CD4-positive, alpha-beta T cell treated with Interleukin-21 for 1 hour (primary cell): Measurements from ENCODE around the gene ABCB11.
"Not testable (repeated sequence)": the region's sequence is repeated elsewhere in the genome, so short reads cannot be mapped to it uniquely, and the experiment has no call there.

Experiments used
- DNase-seq: peaks from one replicate; pipeline ENCODE4 v3.0.0-alpha.2; 2020

The ABCB11 gene

DNA sequence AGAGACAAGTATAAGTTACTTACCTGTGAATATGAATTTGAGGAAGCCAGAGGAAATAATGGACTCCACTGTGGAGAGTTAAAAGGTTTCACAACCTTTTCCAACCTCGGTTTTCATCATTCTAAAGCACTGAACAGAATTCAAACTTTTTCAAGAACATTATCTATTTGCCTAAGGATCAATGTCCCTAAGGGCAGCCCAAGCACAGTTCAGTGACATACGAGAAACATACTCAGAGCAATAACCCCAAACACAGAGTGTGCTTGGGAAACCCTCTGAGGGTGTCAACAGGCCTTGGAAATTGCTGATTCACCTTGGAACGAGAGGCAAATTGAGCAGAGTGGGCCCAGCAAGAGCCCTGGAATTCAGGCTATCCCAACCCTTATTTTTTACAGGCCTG, at the start of gene ABCB11:
Gene ABCB11, minus strand, starts transcription at position 123 of the 400 bp plus-strand sequence. CDS start 13,199 bp downstream, outside the sequence.
- DNase-seq, result no peak

DNA sequence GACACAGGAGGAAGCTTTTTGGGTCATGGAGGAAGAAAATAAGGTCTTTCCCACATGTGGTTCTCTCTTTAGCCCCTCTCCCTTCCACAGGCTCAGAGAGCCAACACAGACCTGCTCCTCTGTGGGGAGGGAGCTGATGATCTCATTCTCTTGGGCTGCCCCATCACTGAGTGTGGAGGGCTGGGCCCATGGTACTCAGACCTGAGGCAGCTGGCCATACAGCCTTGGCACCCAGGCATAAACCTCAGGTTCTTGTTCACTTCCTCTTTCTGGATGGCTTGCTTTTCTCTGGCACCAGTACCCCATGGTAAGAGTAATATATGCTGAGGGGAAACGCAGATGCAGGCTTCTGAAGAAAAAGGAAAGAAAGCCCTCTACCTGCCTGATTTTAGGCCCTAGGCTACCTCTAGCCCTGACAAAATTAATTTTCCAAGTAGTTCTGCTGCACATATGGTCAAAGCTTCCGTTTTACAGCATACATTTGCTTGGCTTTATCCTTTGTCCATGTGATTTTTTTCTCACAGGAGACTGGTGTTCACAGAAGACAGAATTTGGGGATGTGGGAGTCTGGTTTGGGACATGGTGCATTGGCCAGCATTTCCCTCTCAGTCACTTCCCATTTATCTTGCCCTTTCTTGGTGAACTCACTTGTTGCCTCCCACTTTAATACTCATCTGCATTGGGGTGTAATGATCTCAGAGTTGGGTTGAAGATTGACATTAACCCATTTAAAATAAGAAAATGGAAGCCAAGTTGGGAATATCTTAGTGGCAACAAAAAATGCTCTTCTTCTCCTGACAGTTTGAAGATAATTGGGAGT, 49.3 kb upstream of the ABCB11 start:
- DNase-seq, result no peak

DNA sequence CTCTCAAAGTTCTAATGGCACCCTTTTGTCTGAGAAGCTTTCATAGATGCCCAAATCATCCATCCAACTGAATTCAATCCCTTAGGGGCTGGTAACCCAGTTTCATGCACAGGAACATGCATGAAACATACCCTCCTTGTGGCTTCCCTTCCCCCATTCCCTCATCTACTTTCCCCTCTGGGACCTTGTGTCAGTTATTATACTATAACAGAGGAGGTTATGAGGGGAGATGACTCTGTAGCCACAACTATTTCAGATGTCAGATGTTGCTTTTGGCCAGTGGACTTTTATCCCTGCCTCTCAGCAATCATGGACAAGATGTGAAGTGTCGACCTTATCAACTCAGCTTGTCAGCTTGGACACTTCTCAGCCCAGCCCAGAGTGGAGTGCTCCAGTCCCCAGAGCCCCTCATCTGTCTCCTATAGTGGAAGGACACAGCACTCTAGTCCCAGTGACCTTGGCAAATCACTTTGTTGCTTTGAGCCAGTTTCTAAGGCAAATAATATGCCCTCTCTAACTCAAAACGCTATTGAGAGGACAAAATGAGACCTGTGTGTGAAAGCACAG, 46.6 kb upstream of the ABCB11 start:
- no peak for DNase-seq

DNA sequence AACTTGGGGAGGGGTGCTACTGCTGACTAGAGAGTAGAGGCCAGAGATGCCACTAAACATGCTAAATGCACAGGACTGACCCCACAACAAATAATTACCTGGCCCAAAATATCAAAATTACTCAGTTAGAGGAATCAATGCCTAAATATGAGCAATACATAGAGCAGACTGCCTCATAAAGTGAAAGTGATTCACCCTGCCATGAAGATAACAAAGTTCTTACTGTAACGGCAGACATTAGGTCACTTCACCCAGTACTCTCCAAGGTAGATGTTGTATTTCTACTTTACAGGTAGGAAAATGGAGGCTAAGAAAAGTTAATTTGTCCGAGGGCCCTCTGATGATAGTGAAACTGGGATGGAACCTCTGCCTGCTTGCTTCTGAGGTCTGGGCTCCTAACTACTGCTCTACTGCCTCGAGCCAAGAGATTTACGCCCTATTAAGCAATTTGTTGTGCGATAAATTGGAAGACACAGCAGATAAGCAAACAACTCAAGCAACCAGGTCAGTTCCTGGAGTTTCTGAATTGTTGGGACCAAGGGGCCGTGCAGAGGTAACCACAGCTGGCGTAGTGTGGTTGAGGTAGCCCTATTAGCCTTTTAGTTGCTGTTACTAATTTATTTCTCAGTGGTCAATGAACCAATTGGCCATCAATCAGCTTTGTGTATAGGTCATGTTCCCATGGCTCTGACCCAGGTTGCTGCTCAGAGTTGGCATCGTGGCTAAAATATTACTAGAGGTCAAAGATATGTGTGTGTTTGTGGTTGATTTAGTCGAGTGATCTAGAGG, 43.0 kb upstream of the ABCB11 start:
- no peak for DNase-seq

DNA sequence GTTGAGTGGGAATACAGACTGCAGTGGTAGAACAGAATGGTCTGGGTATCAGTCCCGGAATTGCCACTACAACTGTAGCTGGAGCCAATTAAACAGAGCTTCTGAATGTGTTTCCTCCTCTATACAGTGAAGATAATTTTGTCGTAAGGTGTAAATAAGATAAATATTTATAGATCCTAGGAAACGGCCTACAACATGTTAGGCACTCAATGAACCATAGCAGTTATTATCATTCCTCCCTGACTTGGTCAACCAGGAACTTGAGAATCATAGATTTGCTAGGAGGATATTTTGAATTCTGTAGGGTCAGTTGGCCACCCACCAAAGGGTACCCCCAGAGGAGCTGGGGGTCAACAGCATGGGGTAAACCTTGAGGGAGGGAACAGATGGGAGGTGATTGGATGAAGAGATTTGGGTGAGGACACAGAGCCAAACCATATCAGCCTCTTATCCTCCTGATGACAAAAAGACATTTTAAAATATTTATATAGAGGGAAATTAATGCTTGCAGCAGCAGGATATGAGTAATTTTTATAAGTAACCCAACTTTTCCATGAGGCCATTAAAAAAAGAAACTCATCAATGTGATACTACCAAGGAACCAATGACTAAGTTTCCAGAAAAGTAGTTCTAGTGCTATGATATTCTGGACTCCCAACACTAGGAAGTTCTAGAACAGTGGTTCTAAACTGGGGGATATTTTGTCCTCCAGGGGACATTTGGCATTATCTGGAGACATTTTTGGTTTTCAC, 42.3 kb upstream of the ABCB11 start:
- no peak for DNase-seq

DNA sequence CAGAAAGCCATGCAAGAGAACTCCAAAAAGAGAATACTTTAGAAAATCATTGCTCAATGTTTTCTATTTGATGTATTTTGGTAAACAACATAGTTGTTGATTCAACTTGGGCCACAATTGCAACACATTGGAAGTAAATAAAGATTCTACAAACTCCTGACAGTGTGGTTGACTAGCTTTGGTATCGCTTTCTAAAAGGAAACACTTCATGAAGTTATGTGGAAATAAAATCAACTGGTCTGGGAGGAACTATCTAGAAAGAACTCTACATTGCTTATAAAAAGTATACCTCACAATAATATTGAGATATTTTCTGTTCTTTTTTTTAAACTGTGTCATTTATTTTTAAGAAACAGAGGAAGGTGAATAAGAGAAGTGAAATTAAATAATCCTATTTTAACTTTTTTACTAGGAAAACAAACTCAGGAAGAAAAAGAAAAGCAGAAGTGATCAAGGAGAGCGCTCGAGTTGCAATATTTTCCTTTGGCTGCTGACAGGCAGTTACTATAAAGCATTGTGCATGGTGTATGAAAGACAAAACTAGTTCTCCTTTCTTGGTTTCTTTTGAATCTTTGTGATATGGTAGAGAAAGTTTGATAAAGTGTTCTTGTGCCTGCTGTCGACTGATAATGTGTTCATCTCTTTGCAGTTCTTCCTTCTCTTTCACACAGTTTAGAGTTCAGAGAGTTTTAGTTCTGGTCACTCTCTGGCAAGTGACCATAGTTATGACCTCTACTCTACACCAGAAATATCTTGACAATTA, 41.2 kb upstream of the ABCB11 start:
- no peak for DNase-seq

DNA sequence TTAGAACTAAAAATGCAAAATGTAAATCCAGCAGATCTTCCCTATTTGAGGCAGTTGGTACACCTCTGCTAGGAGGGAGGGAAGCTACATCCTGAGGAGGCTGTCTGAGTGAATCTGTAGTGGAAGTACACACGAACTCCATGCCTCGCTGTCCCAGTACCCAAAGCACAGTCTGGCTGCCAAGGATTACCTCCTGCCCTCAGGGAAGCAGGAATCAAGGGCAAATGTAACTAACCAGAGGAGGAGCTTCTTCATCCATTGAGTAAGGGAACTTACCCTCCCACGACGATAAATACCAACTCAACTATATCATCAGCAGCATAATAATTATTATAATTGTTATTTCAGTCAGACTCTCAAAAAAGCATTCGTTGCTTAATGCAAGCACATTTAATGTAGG, 40.3 kb upstream of the ABCB11 start:
- DNase-seq, result no peak

DNA sequence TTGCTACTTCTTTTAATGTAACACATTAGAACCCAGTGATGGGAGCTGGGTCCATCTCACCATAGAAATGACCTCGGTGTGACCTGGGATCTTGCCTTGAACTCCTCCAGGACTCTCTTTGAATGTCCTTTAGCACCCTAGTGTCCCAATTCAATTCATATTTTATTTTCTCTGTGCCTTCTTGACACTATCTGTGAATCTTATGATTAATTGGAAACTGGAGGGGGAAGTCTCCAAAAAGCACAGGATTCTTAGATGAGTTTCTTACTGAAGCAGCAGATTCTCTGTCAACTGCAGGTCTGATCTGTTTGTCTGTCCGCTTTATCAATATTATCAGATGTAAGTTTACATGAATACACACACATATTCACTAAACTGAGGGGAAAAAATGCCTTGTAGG, 38.7 kb upstream of the ABCB11 start:
- DNase-seq, result no peak

DNA sequence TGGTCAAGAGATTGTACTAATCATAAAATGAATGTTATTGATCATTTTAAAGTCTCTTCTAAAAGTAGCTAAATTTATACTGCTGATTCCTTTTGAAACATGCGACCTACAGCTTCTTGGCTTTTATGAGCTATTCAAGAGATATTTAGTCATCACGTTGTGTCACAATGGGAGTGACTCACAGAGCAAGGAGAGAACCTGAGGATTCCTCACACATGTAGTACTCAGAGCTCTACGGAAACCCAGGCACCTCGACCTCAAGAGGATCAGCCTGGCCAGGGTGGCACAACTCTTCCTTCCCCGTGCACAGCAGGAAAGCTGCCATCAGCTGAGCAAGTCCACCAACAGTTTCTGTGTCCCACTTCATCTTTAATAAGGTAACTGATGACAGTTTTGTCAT, 38.2 kb upstream of the ABCB11 start, which contains the start of gene DHRS9:
Gene DHRS9, plus strand, starts transcription at position 223 of the 400 bp plus-strand sequence. CDS start 12,019 bp downstream, outside the sequence.
- DNase-seq, result no peak

DNA sequence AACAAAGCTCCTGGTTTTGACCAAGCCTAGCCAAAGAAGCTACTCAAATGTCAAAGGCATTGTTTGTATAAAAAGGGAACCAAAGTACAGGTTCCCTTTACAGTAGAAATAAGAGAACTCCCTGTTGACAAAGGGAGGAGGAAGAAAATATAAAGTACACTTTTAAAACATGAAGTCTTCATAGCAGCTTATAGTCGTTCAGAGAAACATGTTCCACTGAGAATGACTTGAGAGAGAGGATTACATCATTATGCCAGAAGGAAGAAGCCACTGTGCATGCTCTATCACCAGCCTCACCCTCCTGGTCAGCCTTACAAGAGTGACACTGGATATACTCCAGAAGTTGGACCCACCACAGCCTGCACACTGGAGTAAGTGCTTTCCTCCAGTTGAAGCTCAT, 35.8 kb upstream of the ABCB11 start:
- DNase-seq, result no peak

DNA sequence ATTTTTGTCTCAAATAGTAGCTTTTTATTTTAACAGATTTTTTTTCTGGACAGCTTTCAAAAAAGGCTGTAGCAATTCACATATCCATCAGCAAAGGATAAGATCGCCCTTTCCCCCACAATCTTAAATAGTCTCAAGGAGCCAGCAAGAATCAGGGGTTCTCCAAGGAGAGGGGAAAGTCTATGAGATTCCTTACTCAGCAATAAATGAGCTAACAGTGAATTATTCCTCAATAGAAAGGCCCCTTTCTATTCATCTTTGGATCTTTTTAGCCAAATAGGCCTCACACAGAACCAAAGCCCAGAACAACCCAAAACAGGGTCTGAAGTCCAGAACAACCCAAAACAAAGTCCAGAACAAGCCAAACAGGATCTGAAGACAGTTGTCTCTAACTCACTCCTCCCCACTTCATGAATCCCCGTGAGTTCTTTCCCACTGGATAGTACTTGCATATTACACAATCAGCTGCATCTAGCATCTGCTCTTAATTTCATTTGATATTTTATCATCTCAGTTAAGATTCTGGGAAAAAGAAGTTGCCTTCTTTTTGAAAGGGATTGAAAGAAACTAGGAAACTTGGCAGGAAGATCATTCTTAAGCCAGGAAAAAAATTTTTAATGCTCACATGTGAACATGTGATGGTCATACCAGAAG, 34.9 kb upstream of the ABCB11 start:
- DNase-seq, result no peak

DNA sequence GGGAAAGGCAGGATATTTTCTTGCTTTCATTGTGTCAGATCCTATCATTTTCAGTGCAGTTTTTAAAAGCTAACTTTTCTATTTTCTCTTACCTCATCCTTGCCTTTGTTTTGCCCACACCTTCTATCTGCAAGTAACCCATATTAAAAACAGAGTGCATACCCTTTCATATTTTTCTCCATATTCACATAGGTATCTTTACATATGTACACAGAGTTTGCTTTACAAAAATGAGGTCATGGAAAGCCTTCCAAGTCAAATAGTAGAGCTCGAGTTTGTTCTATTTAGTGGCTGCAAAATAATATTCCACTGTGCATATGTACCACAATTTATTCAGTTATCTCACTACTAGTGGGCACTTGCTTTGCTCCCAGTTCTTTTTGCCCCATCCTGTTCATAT, 34.3 kb upstream of the ABCB11 start:
- no peak for DNase-seq

DNA sequence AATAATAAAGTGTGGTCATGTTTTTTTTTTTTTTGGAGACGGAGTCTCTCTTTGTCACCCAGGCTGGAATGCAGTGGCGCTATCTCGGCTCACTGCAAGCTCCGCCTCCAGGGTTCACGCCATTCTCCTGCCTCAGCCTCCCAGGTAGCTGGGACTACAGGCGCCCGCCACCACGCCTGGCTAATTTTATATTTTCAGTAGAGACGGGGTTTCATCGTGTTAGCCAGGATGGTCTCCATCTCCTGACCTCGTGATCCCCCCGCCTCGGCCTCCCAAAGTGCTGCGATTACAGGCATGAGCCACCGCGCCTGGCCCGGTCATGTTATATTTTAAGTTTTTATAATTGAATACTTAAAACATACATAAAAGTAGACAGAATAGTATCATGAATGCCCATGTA, 33.1 kb upstream of the ABCB11 start:
- DNase-seq, result not testable (repeated sequence)

DNA sequence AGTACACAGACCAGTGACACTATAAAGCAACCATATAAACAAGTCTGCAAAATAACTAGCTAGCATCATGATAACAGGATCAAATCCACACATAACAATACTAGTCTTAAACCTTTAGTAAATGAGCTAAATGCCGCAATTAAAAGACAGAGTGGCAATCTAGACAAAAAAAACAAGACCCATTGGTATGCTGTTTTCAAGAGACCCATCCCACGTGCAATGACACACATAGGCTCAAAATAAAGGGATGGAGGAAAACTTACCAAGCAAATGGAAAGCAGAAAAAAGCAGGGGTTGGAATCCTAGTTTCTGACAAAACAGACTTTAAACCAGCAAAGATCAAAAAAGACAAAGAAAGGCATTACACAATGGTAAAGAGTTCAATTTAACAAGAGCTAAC, 23.5 kb upstream of the ABCB11 start:
- not testable (repeated sequence) for DNase-seq

DNA sequence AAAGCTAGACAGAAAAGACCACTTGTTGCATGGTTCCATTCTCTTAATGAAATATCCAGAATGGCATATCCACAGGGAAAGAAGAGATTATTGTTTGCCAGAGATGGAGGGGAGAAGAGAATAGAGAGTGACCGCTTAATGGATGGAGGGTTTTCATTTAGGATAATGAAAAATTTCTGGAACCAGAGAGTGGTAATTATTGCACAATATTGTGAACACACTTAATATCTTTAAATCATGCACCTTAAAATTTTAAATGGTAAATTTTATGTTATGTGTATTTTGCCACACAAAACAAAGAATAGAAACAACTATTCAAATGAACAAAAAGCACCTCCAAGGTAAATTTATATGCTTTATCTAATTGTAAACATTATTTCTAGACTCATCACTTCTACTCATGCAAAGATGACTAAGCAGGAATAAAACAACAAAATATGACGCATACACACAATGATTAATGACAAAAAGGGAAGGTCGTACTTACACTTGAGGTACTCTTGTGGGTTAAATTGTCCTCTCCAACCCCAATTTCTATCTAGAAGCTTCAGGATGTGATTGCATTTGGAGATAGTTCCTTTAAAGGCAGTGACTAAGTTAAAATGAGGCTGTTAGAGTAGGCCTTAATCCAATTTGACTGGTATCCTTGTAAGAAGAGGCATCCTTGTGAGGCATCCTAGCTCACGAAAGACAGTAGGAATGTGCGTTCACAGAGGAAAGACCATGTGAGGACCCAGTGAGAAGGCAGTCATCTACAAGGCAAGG, 19.5 kb upstream of the ABCB11 start:
- no peak for DNase-seq

DNA sequence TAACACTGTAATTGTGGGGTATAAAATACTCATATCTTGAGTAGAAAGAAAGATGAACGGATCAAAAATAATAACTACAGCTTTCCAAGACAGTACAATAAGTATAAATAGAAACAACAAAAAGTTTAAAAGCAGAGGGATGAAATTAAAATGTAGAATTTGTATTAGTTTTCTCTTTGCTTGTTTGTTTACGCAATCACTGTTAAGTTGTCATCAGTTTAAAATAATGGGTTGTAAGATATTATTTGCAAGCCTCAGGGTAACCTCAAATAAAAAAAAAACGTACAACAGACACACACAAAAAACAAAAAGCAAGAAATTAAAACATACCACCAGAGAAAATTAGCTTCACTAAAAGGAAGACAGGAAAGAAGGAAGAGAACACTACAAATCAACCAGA, 18.0 kb upstream of the ABCB11 start:
- DNase-seq, result no peak

DNA sequence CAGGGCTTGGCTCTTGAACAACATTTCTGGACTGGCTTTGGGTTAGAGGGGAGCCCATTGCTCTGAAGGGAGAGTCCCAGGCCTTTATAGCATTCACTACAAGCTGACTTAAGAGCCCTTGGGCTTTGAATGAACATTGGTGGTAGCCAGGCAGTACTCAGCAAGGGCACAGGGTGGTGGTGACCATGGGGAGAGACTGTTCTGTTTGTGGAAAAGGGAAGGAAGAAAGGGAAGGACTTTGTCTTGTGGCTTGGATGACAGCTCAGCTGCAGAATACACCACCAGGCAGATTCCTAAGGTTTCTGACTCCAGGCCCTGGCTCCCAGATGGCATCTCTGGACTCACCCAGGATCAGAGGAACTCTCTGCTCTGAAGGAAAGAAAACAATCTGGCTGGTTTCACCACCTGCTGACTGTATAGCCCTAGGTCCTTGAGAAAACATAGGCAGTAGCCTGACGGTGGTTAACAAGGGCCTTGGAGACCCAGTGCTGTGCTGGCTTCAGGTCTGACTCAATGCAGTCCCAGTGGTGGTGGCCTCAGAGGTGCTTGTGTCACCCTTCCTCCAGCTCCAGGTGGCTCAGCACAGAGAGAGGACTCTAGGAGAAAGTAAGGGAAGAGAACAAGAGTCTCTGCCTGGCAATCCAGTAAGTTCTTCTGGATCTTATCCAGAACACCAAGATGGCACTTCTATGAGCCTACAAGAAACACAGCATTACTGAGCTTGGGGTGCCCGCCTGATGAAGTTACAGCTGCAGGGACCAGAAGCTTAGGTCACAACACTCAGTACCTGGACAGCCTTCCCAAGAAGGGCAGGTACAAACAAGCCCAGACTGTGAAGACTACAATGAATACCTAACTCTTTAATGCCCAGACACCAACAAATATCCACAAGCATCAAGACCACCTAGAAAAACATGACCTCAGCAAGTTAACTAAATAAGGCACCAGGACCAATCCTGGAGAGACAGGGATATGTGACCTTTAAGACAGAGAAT, 16.4 kb upstream of the ABCB11 start:
- no peak for DNase-seq

DNA sequence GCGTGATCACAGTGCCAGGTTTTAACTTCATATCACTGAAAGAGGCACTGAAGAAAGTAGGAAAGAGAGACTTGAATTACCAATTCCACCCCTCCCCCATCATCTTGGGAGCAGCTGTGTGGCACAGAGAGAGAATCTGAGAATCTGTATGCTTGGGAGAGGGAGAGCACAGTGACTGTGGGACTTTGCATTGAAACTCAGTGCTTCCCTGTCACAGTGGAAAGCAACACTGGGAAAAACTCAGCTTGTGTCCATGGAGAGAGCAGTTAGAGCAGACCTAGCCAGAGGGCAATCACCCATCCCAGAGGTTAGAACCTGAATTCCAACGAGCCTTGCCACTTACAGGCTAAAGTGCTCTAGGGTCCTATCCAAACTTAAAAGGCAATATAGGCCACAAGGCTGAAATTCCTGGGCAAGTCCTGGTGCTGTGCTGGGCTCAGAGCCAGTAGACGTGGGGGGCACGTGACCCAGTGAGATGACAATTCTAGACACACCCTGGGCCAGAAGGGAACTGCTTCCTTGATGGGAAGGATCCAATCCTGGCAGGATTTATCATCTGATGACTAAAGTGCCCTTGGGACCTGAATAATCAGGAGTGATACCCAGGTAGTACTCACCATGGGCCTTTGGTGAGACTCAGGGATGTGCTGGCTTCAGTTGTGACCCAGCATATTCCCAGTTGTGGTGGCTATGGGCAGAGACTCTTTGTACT, 15.5 kb upstream of the ABCB11 start:
- no peak for DNase-seq

DNA sequence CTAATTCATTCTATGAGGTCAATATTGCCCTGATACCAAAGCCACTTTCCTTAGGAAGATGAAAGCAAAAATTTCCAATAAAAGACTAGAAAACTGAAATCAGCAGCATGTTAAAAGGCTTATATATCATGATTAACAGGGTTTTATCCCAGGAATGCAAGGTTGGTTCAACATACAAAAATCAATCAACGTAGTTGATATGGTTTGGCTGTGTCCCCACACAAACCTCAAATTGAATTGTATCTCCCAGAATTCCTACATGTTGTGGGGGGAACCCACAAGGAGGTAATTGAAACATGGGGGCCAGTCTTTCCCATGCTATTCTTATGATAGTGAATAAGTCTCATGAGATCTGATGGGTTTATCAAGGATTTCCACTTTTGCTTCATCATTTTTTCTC, 11.7 kb upstream of the ABCB11 start:
- DNase-seq, result no peak
